CMK (cell line): ENCODE data around the gene SPOUT1.

Experiments used
- DNase-seq: peaks from one replicate; pipeline ENCODE4 v3.0.0-alpha.2; 2010; ENCODE audit warnings: low read depth

Gene SPOUT1

GRCh38 chr9:128836509-128837145 lies 7.0 kb upstream of the SPOUT1 start:
- no peak for DNase-seq

- no peak for DNase-seq
Observed at GRCh38 chr9:128835246-128836210, 5.9 kb upstream of the SPOUT1 start.

- DNase-seq: no peak
Observed at GRCh38 chr9:128833696-128834095, 4.1 kb upstream of the SPOUT1 start.

- no peak for DNase-seq
Observed at GRCh38 chr9:128828719-128829452, 708 bp downstream of the SPOUT1 start.

- DNase-seq: no peak
Observed at GRCh38 chr9:128828267-128828666, 1.3 kb downstream of the SPOUT1 start.

- no peak for DNase-seq
Observed at GRCh38 chr9:128825923-128826700, 3.5 kb downstream of the SPOUT1 start.

- no peak for DNase-seq
Observed at GRCh38 chr9:128824911-128825310, 4.7 kb downstream of the SPOUT1 start.

GRCh38 chr9:128823903-128824406 lies 5.6 kb downstream of the SPOUT1 start:
- no peak for DNase-seq

GRCh38 chr9:128823362-128823902 lies 6.2 kb downstream of the SPOUT1 start:
- no peak for DNase-seq

GRCh38 chr9:128822407-128823042 lies 7.1 kb downstream of the SPOUT1 start:
- no peak for DNase-seq

GRCh38 chr9:128821584-128822406 lies 7.8 kb downstream of the SPOUT1 start:
- DNase-seq: no peak

- DNase-seq: no peak
Observed at GRCh38 chr9:128820665-128821583, 8.7 kb downstream of the SPOUT1 start.

- DNase-seq: no peak
Observed at GRCh38 chr9:128819716-128820664, 9.6 kb downstream of the SPOUT1 start.

GRCh38 chr9:128818839-128819715 lies 10.5 kb downstream of the SPOUT1 start:
- no peak for DNase-seq

- peak; percentile 94 for DNase-seq
Observed at GRCh38 chr9:128818099-128818838, 11.3 kb downstream of the SPOUT1 start, which contains the start of gene ENDOG. Gene ENDOG (plus strand): TSS chr9:128818500. CDS start chr9:128818685, 185 bp downstream.

GRCh38 chr9:128810873-128811272 lies 18.7 kb downstream of the SPOUT1 start:
- DNase-seq: no peak
